Ishikawa (cell line): ENCODE measurements around the gene USP2.

Source experiments
- CEBPB ChIP-seq: IDR thresholded peaks from 2 replicates; pipeline ENCODE4 v1.6.1; 2012
- CREB1 ChIP-seq: IDR thresholded peaks from 2 replicates; pipeline ENCODE4 v1.6.1; 2012; ENCODE audit warnings: low read depth
- EGR1 ChIP-seq: IDR thresholded peaks from 2 replicates; pipeline ENCODE4 v1.6.1; 2012
- EP300 ChIP-seq: IDR thresholded peaks from 2 replicates; pipeline ENCODE4 v1.6.1; 2012; ENCODE audit warnings: borderline replicate concordance
- FOXM1 ChIP-seq: IDR thresholded peaks from 2 replicates; pipeline ENCODE4 v1.6.1; 2012; ENCODE audit warnings: low read depth, borderline replicate concordance
- NFIC ChIP-seq: IDR thresholded peaks from 2 replicates; pipeline ENCODE4 v1.6.1; 2012
- RAD21 ChIP-seq: IDR thresholded peaks from 2 replicates; pipeline ENCODE4 v1.6.1; 2012; ENCODE audit warnings: low read depth
- TAF1 ChIP-seq: IDR thresholded peaks from 2 replicates; pipeline ENCODE4 v1.6.1; 2012; ENCODE audit warnings: low read depth, mild to moderate bottlenecking
- TCF12 ChIP-seq: IDR thresholded peaks from 2 replicates; pipeline ENCODE4 v1.6.1; 2012; ENCODE audit warnings: low read depth
- TEAD4 ChIP-seq: IDR thresholded peaks from 2 replicates; pipeline ENCODE4 v1.6.1; 2012
- YY1 ChIP-seq: IDR thresholded peaks from 2 replicates; pipeline ENCODE4 v1.6.1; 2012; ENCODE audit warnings: low read depth
- ZBTB7A ChIP-seq: IDR thresholded peaks from 2 replicates; pipeline ENCODE4 v1.6.1; 2012; ENCODE audit warnings: low read depth
- TF ChIP-seq, protein P1 (sequence below): IDR thresholded peaks from 2 replicates; pipeline ENCODE4 v1.6.1; 2012; ENCODE audit warnings: low read depth, mild to moderate bottlenecking
- TF ChIP-seq, protein P2 (sequence below): IDR thresholded peaks from 2 replicates; pipeline ENCODE4 v1.6.1; 2012
- TF ChIP-seq, protein P3 (sequence below): IDR thresholded peaks from 2 replicates; pipeline ENCODE4 v1.6.1; 2012

USP2 gene

DNA sequence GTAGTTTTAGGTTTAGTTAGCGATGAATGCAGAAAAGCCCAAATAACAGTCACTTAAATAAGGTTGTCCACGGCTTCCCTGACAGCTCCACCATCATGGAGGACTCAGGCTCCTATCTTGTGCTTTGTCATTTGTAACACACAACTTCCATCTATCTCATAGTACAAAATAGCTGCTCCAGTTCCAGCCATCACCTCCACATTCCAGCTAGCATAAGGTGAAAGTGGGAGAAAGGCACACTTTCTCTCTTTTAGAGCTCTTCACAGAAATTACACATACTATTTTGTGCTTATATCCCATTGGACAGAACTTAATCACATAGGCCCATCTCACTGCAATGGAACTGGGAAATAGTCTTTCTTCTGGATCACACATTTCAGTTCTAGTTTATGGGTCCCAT is 32.8 kb upstream of the USP2 start:
- TF ChIP-seq CEBPB (no peak), RAD21 (no peak), YY1 (no peak), CREB1 (no peak), TEAD4 (no peak), EGR1 (no peak), EP300 (no peak), TAF1 (no peak), FOXM1 (no peak), NFIC (no peak)
- TF ChIP-seq, protein P1, sequence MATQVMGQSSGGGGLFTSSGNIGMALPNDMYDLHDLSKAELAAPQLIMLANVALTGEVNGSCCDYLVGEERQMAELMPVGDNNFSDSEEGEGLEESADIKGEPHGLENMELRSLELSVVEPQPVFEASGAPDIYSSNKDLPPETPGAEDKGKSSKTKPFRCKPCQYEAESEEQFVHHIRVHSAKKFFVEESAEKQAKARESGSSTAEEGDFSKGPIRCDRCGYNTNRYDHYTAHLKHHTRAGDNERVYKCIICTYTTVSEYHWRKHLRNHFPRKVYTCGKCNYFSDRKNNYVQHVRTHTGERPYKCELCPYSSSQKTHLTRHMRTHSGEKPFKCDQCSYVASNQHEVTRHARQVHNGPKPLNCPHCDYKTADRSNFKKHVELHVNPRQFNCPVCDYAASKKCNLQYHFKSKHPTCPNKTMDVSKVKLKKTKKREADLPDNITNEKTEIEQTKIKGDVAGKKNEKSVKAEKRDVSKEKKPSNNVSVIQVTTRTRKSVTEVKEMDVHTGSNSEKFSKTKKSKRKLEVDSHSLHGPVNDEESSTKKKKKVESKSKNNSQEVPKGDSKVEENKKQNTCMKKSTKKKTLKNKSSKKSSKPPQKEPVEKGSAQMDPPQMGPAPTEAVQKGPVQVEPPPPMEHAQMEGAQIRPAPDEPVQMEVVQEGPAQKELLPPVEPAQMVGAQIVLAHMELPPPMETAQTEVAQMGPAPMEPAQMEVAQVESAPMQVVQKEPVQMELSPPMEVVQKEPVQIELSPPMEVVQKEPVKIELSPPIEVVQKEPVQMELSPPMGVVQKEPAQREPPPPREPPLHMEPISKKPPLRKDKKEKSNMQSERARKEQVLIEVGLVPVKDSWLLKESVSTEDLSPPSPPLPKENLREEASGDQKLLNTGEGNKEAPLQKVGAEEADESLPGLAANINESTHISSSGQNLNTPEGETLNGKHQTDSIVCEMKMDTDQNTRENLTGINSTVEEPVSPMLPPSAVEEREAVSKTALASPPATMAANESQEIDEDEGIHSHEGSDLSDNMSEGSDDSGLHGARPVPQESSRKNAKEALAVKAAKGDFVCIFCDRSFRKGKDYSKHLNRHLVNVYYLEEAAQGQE, result no peak

DNA sequence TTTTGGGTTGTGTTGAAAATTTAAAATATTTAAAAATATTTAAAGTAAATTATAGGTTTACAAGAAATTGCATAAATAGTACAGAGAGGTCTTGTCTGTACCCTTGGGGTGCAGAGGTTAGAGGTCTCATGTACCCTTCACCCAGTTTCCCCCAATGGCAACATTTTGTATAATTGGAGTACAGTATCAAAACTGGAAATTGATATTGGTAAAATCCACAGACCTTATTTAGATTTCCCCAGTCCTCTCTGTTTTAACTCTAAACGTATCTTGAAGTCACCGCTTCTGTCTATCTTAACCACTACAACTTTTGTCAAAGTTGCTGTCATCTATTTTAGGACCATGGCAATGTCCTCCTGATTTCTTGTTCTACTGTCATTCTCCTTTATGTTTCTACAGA is 30.6 kb upstream of the USP2 start:
- no peak for TF ChIP-seq RAD21
- TF ChIP-seq, protein P2, sequence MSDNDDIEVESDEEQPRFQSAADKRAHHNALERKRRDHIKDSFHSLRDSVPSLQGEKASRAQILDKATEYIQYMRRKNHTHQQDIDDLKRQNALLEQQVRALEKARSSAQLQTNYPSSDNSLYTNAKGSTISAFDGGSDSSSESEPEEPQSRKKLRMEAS, result no peak
- TF ChIP-seq CEBPB, result no peak
- TF ChIP-seq FOXM1, result no peak
- TF ChIP-seq CREB1, result no peak
- TF ChIP-seq YY1, result no peak
- no peak for TF ChIP-seq EP300
- no peak for TF ChIP-seq NFIC
- no peak for TF ChIP-seq EGR1
- TF ChIP-seq TEAD4, result no peak
- no peak for TF ChIP-seq ZBTB7A

DNA sequence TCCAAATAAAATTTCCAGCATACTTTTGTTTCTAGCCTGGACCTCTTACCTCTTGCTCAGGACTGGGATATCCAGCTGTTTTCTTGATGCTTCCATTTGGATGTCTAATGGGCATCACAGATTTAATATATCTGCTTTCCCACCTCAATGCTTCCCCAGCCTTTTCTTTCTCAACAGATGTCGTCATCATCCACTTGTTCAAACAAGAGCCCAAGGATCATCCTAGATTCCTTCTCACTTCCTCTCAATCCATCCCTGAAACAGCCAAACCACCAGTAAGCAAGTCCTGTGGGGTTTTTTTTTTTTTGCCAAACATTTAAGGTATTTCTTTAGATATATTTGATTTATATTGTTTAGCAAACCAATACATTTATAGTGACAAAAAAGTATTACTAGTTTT is 29.0 kb upstream of the USP2 start:
- no peak for TF ChIP-seq EP300
- TF ChIP-seq CREB1, result no peak

DNA sequence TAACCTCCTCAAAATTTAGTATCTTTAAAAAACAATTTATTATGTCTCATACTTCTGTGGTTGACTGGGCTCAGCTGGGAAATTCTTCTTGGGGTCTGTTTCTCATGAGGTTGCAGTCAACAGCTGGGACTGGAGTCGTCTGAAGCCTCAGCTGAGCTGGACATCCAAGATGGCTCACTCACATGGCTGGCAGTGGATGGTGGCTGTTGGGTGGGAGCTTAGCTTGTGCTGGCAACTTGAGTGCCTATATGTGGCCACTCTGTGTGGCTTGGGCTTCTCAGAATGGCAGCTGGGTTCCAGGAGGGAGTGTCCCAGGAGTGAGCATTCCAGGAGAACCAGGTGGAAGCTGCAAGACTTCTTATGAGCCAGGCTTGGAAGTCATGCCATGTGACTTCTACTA is 28.2 kb upstream of the USP2 start:
- TF ChIP-seq NFIC (no peak), YY1 (no peak), ZBTB7A (no peak), TAF1 (no peak), RAD21 (no peak), TEAD4 (no peak)
- TF ChIP-seq, protein P1, result no peak

DNA sequence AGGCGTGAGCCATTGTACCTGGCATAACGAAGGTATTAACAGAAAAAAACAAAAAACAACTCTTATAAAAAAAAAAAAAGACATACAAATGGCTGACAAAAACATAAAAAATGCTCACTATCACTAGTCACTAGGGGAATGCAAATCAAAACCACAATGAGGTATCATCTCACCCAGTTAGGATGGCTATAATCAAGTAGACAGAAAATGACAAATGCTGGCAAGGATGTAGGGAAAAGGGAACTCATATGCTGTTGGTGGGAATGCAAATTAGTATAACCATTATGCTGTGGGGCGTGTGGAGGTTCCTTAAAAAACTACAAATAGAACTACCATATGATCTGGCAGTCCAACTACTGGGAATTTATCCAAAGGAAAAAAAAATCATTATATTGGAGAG is 24.5 kb upstream of the USP2 start:
- TF ChIP-seq EP300 (no peak), FOXM1 (no peak), TCF12 (no peak), TEAD4 (no peak), EGR1 (no peak), RAD21 (no peak), ZBTB7A (no peak), NFIC (no peak), CEBPB (no peak), TAF1 (no peak), CREB1 (no peak), YY1 (no peak)
- TF ChIP-seq, protein P2, result no peak
- TF ChIP-seq, protein P3, sequence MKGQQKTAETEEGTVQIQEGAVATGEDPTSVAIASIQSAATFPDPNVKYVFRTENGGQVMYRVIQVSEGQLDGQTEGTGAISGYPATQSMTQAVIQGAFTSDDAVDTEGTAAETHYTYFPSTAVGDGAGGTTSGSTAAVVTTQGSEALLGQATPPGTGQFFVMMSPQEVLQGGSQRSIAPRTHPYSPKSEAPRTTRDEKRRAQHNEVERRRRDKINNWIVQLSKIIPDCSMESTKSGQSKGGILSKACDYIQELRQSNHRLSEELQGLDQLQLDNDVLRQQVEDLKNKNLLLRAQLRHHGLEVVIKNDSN, result no peak
- TF ChIP-seq, protein P1, result no peak

DNA sequence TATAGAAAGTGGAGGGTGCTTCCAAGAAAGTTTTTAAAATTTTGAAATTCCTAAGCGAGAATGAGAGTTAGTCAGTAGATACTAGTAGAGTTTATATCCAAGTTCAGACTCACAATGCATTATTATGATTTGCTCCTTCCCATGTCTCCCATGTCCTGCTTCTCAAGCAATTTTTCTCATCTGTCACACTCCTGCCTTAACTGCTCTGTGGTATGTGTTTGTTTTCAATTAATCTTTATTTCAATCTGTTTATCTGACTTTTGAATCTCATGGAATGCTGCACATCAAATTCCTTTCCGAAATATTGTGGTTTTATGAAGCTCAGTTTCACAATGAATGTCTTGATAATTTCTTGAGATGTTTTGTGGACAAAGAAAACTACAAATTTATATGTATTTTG is 23.4 kb upstream of the USP2 start:
- TF ChIP-seq CREB1 (no peak), EP300 (no peak), CEBPB (no peak), ZBTB7A (no peak), TCF12 (no peak), YY1 (no peak), NFIC (no peak), FOXM1 (no peak), TAF1 (no peak), EGR1 (no peak), TEAD4 (no peak), RAD21 (no peak)
- TF ChIP-seq, protein P1, result no peak
- TF ChIP-seq, protein P3, result no peak
- TF ChIP-seq, protein P2, result no peak
